Liver (tissue), 9 donors: ENCODE measurements around the gene PCYT1A. TPM values are rescaled to one million over a fixed set of nuclear protein-coding genes. Genes with fewer than 3 reads are reported as not detected.

Experiments used
- DNase-seq: peaks from one replicate; pipeline ENCODE4 v3.0.0-alpha.2; 2017; ENCODE audit warnings: low spot score
- H3K27ac ChIP-seq, 2 donors: one replicate each; pipeline ENCODE4 v1.7.0; 2013; ENCODE audit warnings: inconsistent platforms in 2 of 2, low read length in 2 of 2, control low read depth in 1 of 2, low read depth in 1 of 2, mild to moderate bottlenecking in 1 of 2
- H3K27me3 ChIP-seq, 4 donors: one replicate each; pipeline versions ENCODE4 v1.6.1 to v1.7.0; 2013; ENCODE audit warnings: low read length in 3 of 4, inconsistent platforms in 1 of 4, mild to moderate bottlenecking in 1 of 4, moderate library complexity in 1 of 4; ENCODE audit not compliant: control insufficient read depth in 4 of 4, insufficient read depth in 4 of 4
- H3K36me3 ChIP-seq, 4 donors: one replicate each; pipeline versions ENCODE4 v1.6.1 to v1.7.0; 2013; ENCODE audit warnings: low read length in 3 of 4, mild to moderate bottlenecking in 3 of 4, low read depth in 1 of 4, moderate library complexity in 1 of 4; ENCODE audit not compliant: control insufficient read depth in 4 of 4, insufficient read depth in 3 of 4
- H3K4me1 ChIP-seq, 4 donors: one replicate each; pipeline versions ENCODE4 v1.6.1 to v1.7.0; 2013; ENCODE audit warnings: low read length in 3 of 4, mild to moderate bottlenecking in 3 of 4, moderate library complexity in 1 of 4; ENCODE audit not compliant: control insufficient read depth in 4 of 4, insufficient read depth in 4 of 4
- H3K4me3 ChIP-seq, 3 donors: one replicate each; pipeline versions ENCODE4 v1.6.1 to v1.7.0; 2013; ENCODE audit warnings: low read length in 3 of 3, control low read depth in 1 of 3, low read depth in 1 of 3, mild to moderate bottlenecking in 1 of 3
- H3K9ac ChIP-seq, 2 donors: one replicate each; pipeline ENCODE4 v1.7.0; 2013; ENCODE audit warnings: low read length in 2 of 2, mild to moderate bottlenecking in 2 of 2, moderate library complexity in 2 of 2, control low read depth in 1 of 2, low read depth in 1 of 2
- H3K9me3 ChIP-seq, 4 donors: one replicate each; pipeline versions ENCODE4 v1.6.1 to v1.7.0; 2013; ENCODE audit warnings: low read length in 3 of 4; ENCODE audit not compliant: control insufficient read depth in 4 of 4
- ATF3 ChIP-seq: IDR thresholded peaks from 2 replicates; pipeline ENCODE4 v1.6.1; 2016; ENCODE audit warnings: antibody characterized with exemption
- CTCF ChIP-seq: fragments of 150-350 bp; IDR thresholded peaks from 2 replicates; pipeline ENCODE4 v1.5.1; 2017; ENCODE audit warnings: improper control_type of control experiment, low read depth, low read length; ENCODE audit not compliant: missing input control
- EGR1 ChIP-seq, 2 donors: IDR thresholded peaks; 2 replicates each; pipeline ENCODE4 v1.6.1; 2016 to 2018; ENCODE audit warnings: antibody characterized with exemption in 2 of 2, low read depth in 2 of 2
- FOXA1 ChIP-seq: IDR thresholded peaks from 2 replicates; pipeline ENCODE4 v1.6.1; 2016; ENCODE audit warnings: antibody characterized with exemption
- FOXA2 ChIP-seq: IDR thresholded peaks from 2 replicates; pipeline ENCODE4 v1.6.1; 2016; ENCODE audit warnings: antibody characterized with exemption
- GABPA ChIP-seq, 2 donors: IDR thresholded peaks in 1 of 2; conservative IDR thresholded peaks in 1 of 2; 2 replicates each; pipeline ENCODE4 v1.6.1; 2016; ENCODE audit warnings: antibody characterized with exemption in 2 of 2, mild to moderate bottlenecking in 1 of 2, moderate library complexity in 1 of 2
- HNF4A ChIP-seq, 2 donors: conservative IDR thresholded peaks; 2 replicates each; pipeline ENCODE4 v1.6.1; 2016; ENCODE audit warnings: antibody characterized with exemption in 2 of 2, mild to moderate bottlenecking in 2 of 2
- HNF4G ChIP-seq: IDR thresholded peaks from 2 replicates; pipeline ENCODE4 v1.6.1; 2016; ENCODE audit warnings: antibody characterized with exemption
- JUND ChIP-seq, 2 donors: IDR thresholded peaks; 2 replicates each; pipeline ENCODE4 v1.6.1; 2016; ENCODE audit warnings: antibody characterized with exemption in 2 of 2
- NR2F2 ChIP-seq: IDR thresholded peaks from 2 replicates; pipeline ENCODE4 v1.6.1; 2016; ENCODE audit warnings: antibody characterized with exemption
- RAD21 ChIP-seq, 2 donors: IDR thresholded peaks; 2 replicates each; pipeline ENCODE4 v1.6.1; 2016; ENCODE audit warnings: antibody characterized with exemption in 2 of 2, mild to moderate bottlenecking in 2 of 2
- REST ChIP-seq: IDR thresholded peaks from 2 replicates; pipeline ENCODE4 v1.6.1; 2016; ENCODE audit warnings: antibody characterized with exemption, mild to moderate bottlenecking
- RXRA ChIP-seq, 2 donors: IDR thresholded peaks; 2 replicates each; pipeline ENCODE4 v1.6.1; 2017 to 2018; ENCODE audit warnings: antibody characterized with exemption in 2 of 2, mild to moderate bottlenecking in 1 of 2
- SP1 ChIP-seq: IDR thresholded peaks from 2 replicates; pipeline ENCODE4 v1.6.1; 2018; ENCODE audit warnings: antibody characterized with exemption, mild to moderate bottlenecking
- TAF1 ChIP-seq: conservative IDR thresholded peaks from 2 replicates; pipeline ENCODE4 v1.6.1; 2016; ENCODE audit warnings: antibody characterized with exemption, mild to moderate bottlenecking
- YY1 ChIP-seq: IDR thresholded peaks from 2 replicates; pipeline ENCODE4 v1.6.1; 2016; ENCODE audit warnings: antibody characterized with exemption, mild to moderate bottlenecking
- ZBTB33 ChIP-seq: IDR thresholded peaks from 2 replicates; pipeline ENCODE4 v1.6.1; 2016; ENCODE audit warnings: antibody characterized with exemption
- WGBS: extraction: QIAGEN DNeasy Blood & Tissue Kit; methylation state at CpG from one replicate; pipeline ENCODE4 v1.1.7; 2013; 5-methylcytosine and 5-hydroxymethylcytosine counted together
- polyA plus RNA-seq, 2 donors: library from polyadenylated mRNA; stranded (reverse) in 1 of 2; unstranded in 1 of 2; fragments of 200-250 nt in 1 of 2; fragments of >200 nt in 1 of 2; fragmentation: Nextera tagmentation in 1 of 2; extraction: Ambion mirVana in 1 of 2; gene quantifications; one replicate each; pipeline versions ENCODE4 v1.2.1 to v1.2.3, GENCODE V29; 2013 to 2015
- total RNA-seq, 2 donors: library from RNA; depleted of rRNA; stranded (reverse); fragments of >200 nt; gene quantifications; one replicate each; pipeline ENCODE4 v1.2.3, GENCODE V29; 2014
- TF ChIP-seq, protein P1 (sequence below): IDR thresholded peaks from 2 replicates; pipeline ENCODE4 v1.6.1; 2016; ENCODE audit warnings: antibody characterized with exemption
- donor health status: healthy.
- donor health status: healthy.
- donor health status: healthy.
- donor health status: healthy.
- donor health status: healthy.

PCYT1A gene
- total and polyA plus RNA-seq, 4 donors = 12.5 to 56.8 (median 24.3) TPM

DNA sequence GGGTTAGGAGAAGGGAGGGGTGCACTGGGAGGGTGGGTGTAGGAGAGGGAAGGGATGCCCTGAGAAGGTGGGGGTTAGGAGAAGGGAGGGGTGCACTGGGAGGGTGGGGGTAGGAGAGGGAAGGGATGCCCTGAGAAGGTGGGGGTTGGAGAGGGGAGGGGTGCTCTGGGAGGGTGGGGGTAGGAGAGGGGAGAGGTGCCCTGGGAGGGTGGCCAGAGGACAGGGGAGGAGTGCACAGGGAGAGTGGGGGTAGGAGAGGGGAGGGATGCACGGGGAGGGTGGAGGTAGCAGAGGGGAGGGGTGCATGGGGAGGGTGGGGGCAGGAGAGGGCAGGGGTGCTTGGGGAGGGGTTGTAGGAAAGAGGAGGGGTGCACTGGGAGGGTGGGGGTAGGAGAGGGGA lies 47.5 kb upstream of the PCYT1A start:
- Histone ChIP-seq H3K9ac (no peak overlapping the region), H3K36me3 (no peaks in the 10 kb centered on the region), H3K4me3 (no peak overlapping the region), H3K27ac (no peak overlapping the region), H3K9me3 (no peaks in the 10 kb centered on the region), H3K27me3 (no peaks in the 10 kb centered on the region), H3K4me1 (no peaks in the 10 kb centered on the region)
- no peak for DNase-seq
- WGBS = 45% methylated on average over 1 of the region's 1 CpG
- TF ChIP-seq ZBTB33 (no peak), FOXA2 (no peak), NR2F2 (no peak), HNF4G (no peak), RAD21 (IDR thresholded peaks at IDR 0.05) (no peak), ATF3 (no peak), CTCF (no peak), JUND (IDR thresholded peaks at IDR 0.05) (no peak), SP1 (no peak), HNF4A (conservative IDR thresholded peaks at IDR 0.05) (no peak), EGR1 (IDR thresholded peaks at IDR 0.05; ENCODE audit: low read depth in 2 of 2) (no peak), GABPA (IDR thresholded peaks at IDR 0.05 in 1 of 2, conservative IDR thresholded peaks at IDR 0.05 in 1 of 2) (no peak), RXRA (IDR thresholded peaks at IDR 0.05) (no peak), YY1 (no peak), REST (no peak), FOXA1 (no peak), TAF1 (no peak)
- TF ChIP-seq, protein P1, sequence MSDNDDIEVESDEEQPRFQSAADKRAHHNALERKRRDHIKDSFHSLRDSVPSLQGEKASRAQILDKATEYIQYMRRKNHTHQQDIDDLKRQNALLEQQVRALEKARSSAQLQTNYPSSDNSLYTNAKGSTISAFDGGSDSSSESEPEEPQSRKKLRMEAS = no peak

- Histone ChIP-seq H3K4me1 (no peaks in the 10 kb centered on the region), H3K4me3 (no peak overlapping the region), H3K27ac (no peak overlapping the region), H3K9me3 (no peaks in the 10 kb centered on the region), H3K36me3 (no peaks in the 10 kb centered on the region), H3K9ac (no peak overlapping the region), H3K27me3 (no peaks in the 10 kb centered on the region)
- DNase-seq = no peak
- TF ChIP-seq, protein P1 = no peak
- TF ChIP-seq HNF4G (no peak), HNF4A (conservative IDR thresholded peaks at IDR 0.05) (no peak), FOXA1 (no peak), YY1 (no peak)
- WGBS = 89% methylated on average over 8 of the region's 8 CpGs
These were observed 44.6 kb upstream of the PCYT1A start for GRCh38 chr3:196332168-196332567.
